K562 (cell line): Measurements from ENCODE around the gene RNU11.

ENCODE experiments used
- ARNT ChIP-seq, 2 experiments: fragments of 450-650 bp; IDR thresholded peaks; 2 replicates each; pipeline ENCODE4 v1.6.1; 2016; ENCODE audit warnings: mild to moderate bottlenecking in 1 of 2
- BRF1 ChIP-seq: IDR thresholded peaks from 3 replicates; pipeline ENCODE4 v1.6.1; 2011; ENCODE audit warnings: borderline replicate concordance, mild to moderate bottlenecking; ENCODE audit not compliant: insufficient read length; ENCODE audit errors: extremely low read depth
- EP300 ChIP-seq: IDR thresholded peaks from 2 replicates; pipeline ENCODE4 v1.6.1; 2012; ENCODE audit warnings: low read length, improper control_type of control experiment
- EZH2 ChIP-seq: IDR thresholded peaks from 2 replicates; pipeline ENCODE4 v1.6.1; 2012; ENCODE audit warnings: low read depth, mild to moderate bottlenecking, inconsistent platforms, low read length, borderline replicate concordance
- HOMEZ ChIP-seq: fragments of 250-450 bp; sonication (Bioruptor Pico); IDR thresholded peaks from 2 replicates; pipeline ENCODE4 v1.4.0; 2020; ENCODE audit warnings: mild to moderate bottlenecking, moderate library complexity
- NCOA1 ChIP-seq: fragments of 450-650 bp; IDR thresholded peaks from 2 replicates; pipeline ENCODE4 v1.6.1; 2016; ENCODE audit warnings: low read depth
- POLR2A ChIP-seq: fragments of 450-650 bp; conservative IDR thresholded peaks from 2 replicates; pipeline ENCODE4 v1.6.1; 2016
- SIX5 ChIP-seq, 2 experiments: IDR thresholded peaks; 2 replicates each; pipeline ENCODE4 v1.6.1; 2011; ENCODE audit warnings: low read length in 2 of 2, borderline replicate concordance in 1 of 2, low read depth in 1 of 2, mild to moderate bottlenecking in 1 of 2, moderate library complexity in 1 of 2; ENCODE audit not compliant: insufficient read depth in 1 of 2
- SMC3 ChIP-seq: conservative IDR thresholded peaks from 2 replicates; pipeline ENCODE4 v1.6.1; 2011; ENCODE audit warnings: low read depth, low read length, improper control_type of control experiment; ENCODE audit not compliant: insufficient read depth
- ZFP30 ChIP-seq: fragments of 250-450 bp; sonication (Bioruptor Pico); IDR thresholded peaks from 2 replicates; pipeline ENCODE4 v1.8.0; 2022; ENCODE audit warnings: moderate library complexity, mild to moderate bottlenecking, inconsistent platforms, borderline replicate concordance
- ZFP36 ChIP-seq: fragments of 150-350 bp; IDR thresholded peaks from 2 replicates; pipeline ENCODE4 v1.6.1; 2018; ENCODE audit warnings: low read length, low read depth; ENCODE audit not compliant: partially characterized antibody
- ZNF121 ChIP-seq: sonication (generic); formaldehyde crosslinking; conservative IDR thresholded peaks from 2 replicates; pipeline ENCODE4 v1.8.0; 2022; ENCODE audit warnings: missing genetic modification reagents
- TF ChIP-seq, protein P1 (sequence below), 3 experiments: IDR thresholded peaks in 2 of 3; conservative IDR thresholded peaks in 1 of 3; 2 replicates each; pipeline ENCODE4 v1.5.1; 2011 to 2012; ENCODE audit warnings: low read length in 3 of 3, mild to moderate bottlenecking in 3 of 3, control low read depth in 2 of 3, improper control_type of control experiment in 1 of 3, inconsistent platforms in 1 of 3, low read depth in 1 of 3, mixed read lengths in 1 of 3, moderate library complexity in 1 of 3; ENCODE audit not compliant: insufficient read depth in 2 of 3
- TF ChIP-seq, protein P2 (sequence below): fragments of 250-450 bp; sonication (Bioruptor Pico); IDR thresholded peaks from 2 replicates; pipeline ENCODE4 v1.8.0; 2022; ENCODE audit warnings: moderate library complexity, mild to moderate bottlenecking, inconsistent platforms

DNA sequence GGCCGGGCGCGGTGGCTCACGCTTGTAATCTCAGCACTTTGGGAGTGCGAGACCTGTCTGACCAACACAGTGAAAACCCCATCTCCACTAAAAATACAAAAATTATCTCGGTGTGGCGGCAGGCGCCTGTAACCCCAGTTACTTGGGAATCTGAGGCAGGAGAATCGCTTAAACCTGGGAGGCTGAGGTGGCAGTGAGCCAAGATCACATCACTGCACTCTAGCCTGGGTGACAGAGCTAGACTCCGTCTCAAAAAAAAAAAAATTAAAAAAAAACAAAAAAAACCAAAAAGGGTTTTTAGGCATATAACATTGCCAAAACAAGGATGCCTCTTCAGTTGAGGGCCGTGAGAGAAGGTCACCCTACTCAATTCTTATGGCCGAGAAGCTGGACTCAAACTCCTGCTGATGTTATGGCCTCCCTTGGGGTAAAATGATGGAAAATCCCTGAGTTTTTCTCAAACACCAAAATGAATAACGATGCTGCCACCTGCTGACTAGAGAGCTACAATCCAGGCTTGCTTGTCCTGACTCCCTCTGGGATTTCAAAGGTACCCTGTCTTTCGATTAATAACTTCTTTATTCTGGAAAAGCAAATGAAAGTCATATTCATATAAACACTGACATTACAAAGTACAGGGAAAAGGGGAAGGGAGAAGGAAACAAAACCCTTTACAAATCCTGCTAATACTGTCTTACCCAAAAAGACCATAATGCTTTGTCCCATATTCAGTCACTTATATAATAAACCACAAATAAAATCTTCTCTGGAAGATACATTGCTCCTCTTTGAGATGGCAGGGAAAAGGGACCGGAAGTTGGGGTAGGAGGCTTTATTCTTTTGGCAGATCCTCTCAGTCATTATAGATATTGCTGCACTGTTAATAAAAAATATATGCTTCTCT is 45.6 kb upstream of the RNU11 start:
- TF ChIP-seq NCOA1, result no peak
- no peak for TF ChIP-seq EP300
- TF ChIP-seq HOMEZ (CRISPR knock-in tag), result no peak
- TF ChIP-seq BRF1, result no peak
- peak; percentile 47 to 76; a peak in 1 of 4 replicates for TF ChIP-seq ARNT (IDR thresholded peaks at IDR 0.05)
- no peak for TF ChIP-seq EZH2
- peak; percentile 85 for TF ChIP-seq SMC3
- TF ChIP-seq, protein P1, sequence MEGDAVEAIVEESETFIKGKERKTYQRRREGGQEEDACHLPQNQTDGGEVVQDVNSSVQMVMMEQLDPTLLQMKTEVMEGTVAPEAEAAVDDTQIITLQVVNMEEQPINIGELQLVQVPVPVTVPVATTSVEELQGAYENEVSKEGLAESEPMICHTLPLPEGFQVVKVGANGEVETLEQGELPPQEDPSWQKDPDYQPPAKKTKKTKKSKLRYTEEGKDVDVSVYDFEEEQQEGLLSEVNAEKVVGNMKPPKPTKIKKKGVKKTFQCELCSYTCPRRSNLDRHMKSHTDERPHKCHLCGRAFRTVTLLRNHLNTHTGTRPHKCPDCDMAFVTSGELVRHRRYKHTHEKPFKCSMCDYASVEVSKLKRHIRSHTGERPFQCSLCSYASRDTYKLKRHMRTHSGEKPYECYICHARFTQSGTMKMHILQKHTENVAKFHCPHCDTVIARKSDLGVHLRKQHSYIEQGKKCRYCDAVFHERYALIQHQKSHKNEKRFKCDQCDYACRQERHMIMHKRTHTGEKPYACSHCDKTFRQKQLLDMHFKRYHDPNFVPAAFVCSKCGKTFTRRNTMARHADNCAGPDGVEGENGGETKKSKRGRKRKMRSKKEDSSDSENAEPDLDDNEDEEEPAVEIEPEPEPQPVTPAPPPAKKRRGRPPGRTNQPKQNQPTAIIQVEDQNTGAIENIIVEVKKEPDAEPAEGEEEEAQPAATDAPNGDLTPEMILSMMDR (IDR thresholded peaks at IDR 0.05 in 2 of 3, conservative IDR thresholded peaks at IDR 0.05 in 1 of 3; ENCODE audit: insufficient read depth in 2 of 3, low read depth in 1 of 3, low read length in 3 of 3), result peak; percentile 82 to 94 (median 86)
- TF ChIP-seq ZFP36, result no peak
- TF ChIP-seq POLR2A, result no peak
- TF ChIP-seq ZNF121, result no peak
- TF ChIP-seq SIX5 (IDR thresholded peaks at IDR 0.05; ENCODE audit: borderline replicate concordance in 1 of 2, insufficient read depth in 1 of 2, low read depth in 1 of 2, low read length in 2 of 2), result no peak
- TF ChIP-seq ZFP30 (CRISPR knock-in tag), result no peak
- TF ChIP-seq, protein P2, sequence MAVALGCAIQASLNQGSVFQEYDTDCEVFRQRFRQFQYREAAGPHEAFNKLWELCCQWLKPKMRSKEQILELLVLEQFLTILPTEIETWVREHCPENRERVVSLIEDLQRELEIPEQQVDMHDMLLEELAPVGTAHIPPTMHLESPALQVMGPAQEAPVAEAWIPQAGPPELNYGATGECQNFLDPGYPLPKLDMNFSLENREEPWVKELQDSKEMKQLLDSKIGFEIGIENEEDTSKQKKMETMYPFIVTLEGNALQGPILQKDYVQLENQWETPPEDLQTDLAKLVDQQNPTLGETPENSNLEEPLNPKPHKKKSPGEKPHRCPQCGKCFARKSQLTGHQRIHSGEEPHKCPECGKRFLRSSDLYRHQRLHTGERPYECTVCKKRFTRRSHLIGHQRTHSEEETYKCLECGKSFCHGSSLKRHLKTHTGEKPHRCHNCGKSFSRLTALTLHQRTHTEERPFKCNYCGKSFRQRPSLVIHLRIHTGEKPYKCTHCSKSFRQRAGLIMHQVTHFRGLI (CRISPR knock-in tag), result no peak
